DMS 273 treated with DMSO at 0.1 percent for 48 hours (cell line): Measurements from ENCODE around the gene PNISR.
A peak's percentile ranks its signal among the peaks of the same experiment; 100 is the strongest.

Source experiments
- DNase-seq: peaks from one replicate; lab custom pipeline; 2025; lab: John Stamatoyannopoulos, UW

The PNISR gene

GRCh38 chr6:99402448-99402847 is 22.7 kb downstream of the PNISR start:
- DNase-seq = no peak

- DNase-seq = no peak
Observed at GRCh38 chr6:99397287-99397686, 27.8 kb downstream of the PNISR start.

GRCh38 chr6:99393698-99394531 is 31.2 kb downstream of the PNISR start, which contains the start of gene COQ3:
TSS of gene COQ3 (minus strand) at chr6:99394195. CDS start at chr6:99394179, 16 bp downstream.
- peak; percentile 67 for DNase-seq

GRCh38 chr6:99393366-99393697 is 31.8 kb downstream of the PNISR start:
- no peak for DNase-seq

- no peak for DNase-seq
Observed at GRCh38 chr6:99390896-99391295, 34.2 kb downstream of the PNISR start.

GRCh38 chr6:99384507-99384906 is 40.6 kb downstream of the PNISR start:
- DNase-seq = no peak

- no peak for DNase-seq
Observed at GRCh38 chr6:99378636-99379035, 46.5 kb downstream of the PNISR start.

GRCh38 chr6:99369533-99369932 is 55.6 kb downstream of the PNISR start:
- DNase-seq = no peak

GRCh38 chr6:99366852-99367251 is 58.3 kb downstream of the PNISR start:
- DNase-seq = no peak

- no peak for DNase-seq
Observed at GRCh38 chr6:99364026-99364425, 61.1 kb downstream of the PNISR start.

GRCh38 chr6:99362678-99363268 is 62.3 kb downstream of the PNISR start:
- no peak for DNase-seq

GRCh38 chr6:99359800-99360199 is 65.3 kb downstream of the PNISR start:
- DNase-seq = no peak

- DNase-seq = no peak
Observed at GRCh38 chr6:99356641-99357040, 68.5 kb downstream of the PNISR start.

- DNase-seq = no peak
Observed at GRCh38 chr6:99354983-99355382, 70.1 kb downstream of the PNISR start.

GRCh38 chr6:99353126-99353525 is 72.0 kb downstream of the PNISR start:
- DNase-seq = no peak

GRCh38 chr6:99350573-99350972 is 74.5 kb downstream of the PNISR start:
- DNase-seq = no peak

GRCh38 chr6:99349171-99350141 is 75.7 kb downstream of the PNISR start, which contains the start of gene FAXC:
TSS of gene FAXC (minus strand) at chr6:99349674. CDS start at chr6:99349372, 302 bp downstream.
- DNase-seq = no peak

- no peak for DNase-seq
Observed at GRCh38 chr6:99348288-99349170, 76.6 kb downstream of the PNISR start.
